ENCODE data around the gene EXTL1.

Gene EXTL1

GRCh38 chr1:25997828-25998761, 23.5 kb upstream of the EXTL1 start, which contains the start of gene PAFAH2:
PAFAH2 (minus strand) TSS chr1:25998063; CDS start chr1:25990816, 7,247 bp downstream.
- peak; percentile 95 for DNase-seq

GRCh38 chr1:25999041-25999800, 22.4 kb upstream of the EXTL1 start:
- DNase-seq, result no peak

- no peak for DNase-seq
These were observed 18.3 kb upstream of the EXTL1 start for GRCh38 chr1:26003262-26003661.

- DNase-seq, result no peak
These were observed 17.8 kb upstream of the EXTL1 start for GRCh38 chr1:26003756-26004155.

GRCh38 chr1:26005434-26006105, 16.0 kb upstream of the EXTL1 start:
- no peak for DNase-seq

GRCh38 chr1:26006710-26007109, 14.9 kb upstream of the EXTL1 start:
- no peak for DNase-seq

GRCh38 chr1:26009796-26010447, 11.7 kb upstream of the EXTL1 start:
- no peak for DNase-seq

- peak; percentile 55 for DNase-seq
These were observed 10.8 kb upstream of the EXTL1 start for GRCh38 chr1:26010825-26011224.

GRCh38 chr1:26012864-26013263, 8.7 kb upstream of the EXTL1 start:
- DNase-seq, result no peak

GRCh38 chr1:26014179-26014578, 7.4 kb upstream of the EXTL1 start:
- DNase-seq, result no peak

GRCh38 chr1:26015358-26015757, 6.2 kb upstream of the EXTL1 start:
- no peak for DNase-seq

- no peak for DNase-seq
These were observed 5.2 kb upstream of the EXTL1 start for GRCh38 chr1:26016258-26016952.

- DNase-seq, result no peak
These were observed 4.5 kb upstream of the EXTL1 start for GRCh38 chr1:26016953-26017545.

GRCh38 chr1:26017606-26018005, 4.0 kb upstream of the EXTL1 start:
- no peak for DNase-seq

- no peak for DNase-seq
These were observed 1.8 kb upstream of the EXTL1 start for GRCh38 chr1:26019641-26020315.

- DNase-seq, result no peak
These were observed 1.2 kb upstream of the EXTL1 start for GRCh38 chr1:26020330-26020768.

- DNase-seq, result no peak
These were observed 481 bp upstream of the EXTL1 start for GRCh38 chr1:26020941-26021646.

- no peak for DNase-seq
These were observed 817 bp downstream of the EXTL1 start for GRCh38 chr1:26022404-26022779.

- DNase-seq, result no peak
These were observed 1.4 kb downstream of the EXTL1 start for GRCh38 chr1:26023009-26023408.

- no peak for DNase-seq
These were observed 2.3 kb downstream of the EXTL1 start for GRCh38 chr1:26023826-26024225.
